Measurements from ENCODE around the gene CORIN.
"Not testable (repeated sequence)": the region's sequence is repeated elsewhere in the genome, so short reads cannot be mapped to it uniquely, and the experiment has no call there.

Gene CORIN

DNA sequence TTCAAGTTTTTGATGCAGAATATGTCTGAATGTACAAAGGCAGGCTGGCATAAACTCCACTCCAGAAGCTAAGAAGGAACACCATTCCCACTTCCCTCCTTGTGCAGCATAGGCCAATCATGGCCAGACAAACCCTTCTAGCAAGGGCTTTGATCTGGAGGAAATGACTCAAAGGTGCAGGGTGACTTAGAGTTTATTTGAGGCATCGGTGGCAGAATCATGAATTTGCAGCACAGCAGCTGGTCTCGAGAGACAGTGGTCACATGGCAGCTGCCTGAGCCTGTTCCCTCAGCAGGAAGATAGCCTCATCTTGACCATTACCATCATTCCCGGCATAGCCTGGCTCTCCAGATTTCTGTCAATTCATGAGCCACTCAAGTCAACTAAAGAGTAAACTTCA is 198.3 kb downstream of the CORIN start:
- no peak for DNase-seq

DNA sequence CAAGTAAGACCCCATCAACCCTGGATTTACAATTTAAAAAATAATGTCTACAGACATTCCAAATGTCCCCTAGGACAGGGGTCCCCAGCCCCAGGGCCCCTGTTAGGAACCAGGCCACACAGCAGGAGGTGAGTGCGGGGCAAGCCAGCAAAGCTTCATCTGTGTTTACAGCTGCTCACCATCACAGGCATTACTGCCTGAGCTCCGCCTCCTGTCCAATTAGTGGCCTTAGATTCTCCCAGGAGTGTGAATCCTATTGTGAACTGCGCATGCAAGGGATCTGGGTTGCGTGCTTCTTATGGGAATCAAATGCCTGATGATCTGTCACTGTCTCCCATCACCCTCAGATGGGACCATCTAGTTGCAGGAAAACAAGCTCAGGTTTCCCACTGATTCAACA is 206.7 kb downstream of the CORIN start:
- no peak for DNase-seq

DNA sequence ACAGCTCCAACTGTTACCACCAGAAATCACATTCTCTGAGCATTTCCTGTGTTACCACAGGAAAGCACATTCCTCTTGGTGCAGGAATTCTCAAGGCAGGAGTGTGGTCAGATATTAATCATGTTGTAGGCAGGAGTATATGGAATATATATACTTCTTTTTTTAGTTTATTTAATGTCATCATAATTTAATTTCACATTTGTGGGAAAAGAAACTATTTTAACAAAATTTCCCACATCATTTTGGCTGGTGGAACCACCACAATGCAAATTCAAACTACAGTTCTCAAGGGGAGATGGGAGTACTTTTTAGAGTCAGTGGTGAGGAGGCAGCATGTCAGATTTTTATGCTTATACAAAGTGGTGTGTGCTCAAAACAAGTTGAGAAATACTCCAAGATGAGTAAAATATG is 213.8 kb downstream of the CORIN start:
- no peak for DNase-seq

DNA sequence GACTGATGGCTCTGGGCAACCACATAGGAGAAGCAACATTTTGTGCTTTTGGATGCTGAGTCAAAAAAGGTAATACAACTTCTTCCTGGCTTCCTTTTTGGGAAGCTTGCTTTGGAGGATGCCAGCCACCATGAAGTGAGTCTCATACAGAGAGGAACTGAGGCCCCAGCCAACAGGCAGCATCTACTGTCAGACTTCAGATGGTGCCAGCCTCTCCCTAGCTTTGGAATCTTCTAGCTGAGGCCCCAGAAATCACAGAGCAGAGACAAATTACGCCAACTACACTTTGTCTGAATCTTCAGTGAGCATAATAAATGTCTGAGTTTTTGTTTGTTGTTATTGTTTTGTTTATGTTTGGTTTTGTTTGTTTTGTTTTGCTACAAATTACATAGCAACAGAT is 216.7 kb downstream of the CORIN start:
- no peak for DNase-seq

DNA sequence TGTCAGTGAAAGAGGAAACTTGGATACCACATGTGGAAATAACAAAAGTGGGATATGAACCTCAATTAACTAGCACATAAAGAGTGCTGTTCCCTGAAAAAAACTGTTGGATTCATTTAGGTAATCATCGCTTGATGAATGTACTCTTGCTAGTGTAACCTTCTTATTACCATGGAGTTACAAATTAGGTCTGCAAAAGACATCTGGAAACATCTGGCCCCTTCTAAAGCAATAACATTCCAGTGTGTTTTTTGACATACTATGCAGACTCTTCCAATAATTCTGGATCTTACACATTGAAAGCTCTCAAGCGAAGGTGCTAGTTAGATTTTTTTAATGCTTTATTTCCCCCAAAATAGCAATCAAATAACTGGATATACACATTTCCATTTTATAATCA is 218.2 kb downstream of the CORIN start:
- no peak for DNase-seq

DNA sequence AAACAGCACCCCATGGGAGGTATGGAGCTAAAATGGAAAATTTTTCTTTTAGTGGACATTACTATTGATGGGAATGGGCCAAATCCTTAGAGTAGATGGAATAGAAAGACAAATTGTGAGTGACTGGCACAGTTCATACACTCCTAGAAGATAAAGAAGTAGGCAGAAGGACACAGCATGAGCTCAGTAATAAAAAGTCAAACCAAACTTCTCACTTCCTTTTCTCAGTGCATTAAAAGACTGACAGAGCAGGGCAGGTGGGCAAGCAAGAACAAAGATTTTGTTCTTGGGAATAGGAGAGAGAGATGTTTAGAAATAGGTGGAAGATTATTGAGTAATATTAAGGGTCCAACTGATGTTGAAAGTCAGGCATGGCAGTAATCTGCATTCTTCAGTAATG is 220.3 kb downstream of the CORIN start:
- no peak for DNase-seq

DNA sequence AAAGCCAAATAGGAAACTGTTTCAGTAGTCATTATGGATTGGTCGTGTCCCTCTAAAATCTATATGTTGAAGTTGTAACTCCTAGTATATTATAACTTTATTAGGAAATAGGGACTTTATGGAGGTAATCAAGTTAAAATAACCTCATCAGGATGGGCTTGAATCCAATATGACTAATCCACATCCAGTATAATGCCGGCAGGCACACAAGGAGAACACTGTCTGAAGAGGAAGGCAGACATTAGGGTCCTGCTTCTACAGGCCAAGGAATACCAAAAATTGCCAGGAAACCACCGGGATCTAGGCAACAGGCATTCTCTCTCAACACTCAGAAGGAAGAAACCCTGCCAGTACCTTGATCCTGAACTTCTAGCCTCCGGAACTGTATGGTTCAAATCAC is 222.5 kb downstream of the CORIN start:
- no peak for DNase-seq

DNA sequence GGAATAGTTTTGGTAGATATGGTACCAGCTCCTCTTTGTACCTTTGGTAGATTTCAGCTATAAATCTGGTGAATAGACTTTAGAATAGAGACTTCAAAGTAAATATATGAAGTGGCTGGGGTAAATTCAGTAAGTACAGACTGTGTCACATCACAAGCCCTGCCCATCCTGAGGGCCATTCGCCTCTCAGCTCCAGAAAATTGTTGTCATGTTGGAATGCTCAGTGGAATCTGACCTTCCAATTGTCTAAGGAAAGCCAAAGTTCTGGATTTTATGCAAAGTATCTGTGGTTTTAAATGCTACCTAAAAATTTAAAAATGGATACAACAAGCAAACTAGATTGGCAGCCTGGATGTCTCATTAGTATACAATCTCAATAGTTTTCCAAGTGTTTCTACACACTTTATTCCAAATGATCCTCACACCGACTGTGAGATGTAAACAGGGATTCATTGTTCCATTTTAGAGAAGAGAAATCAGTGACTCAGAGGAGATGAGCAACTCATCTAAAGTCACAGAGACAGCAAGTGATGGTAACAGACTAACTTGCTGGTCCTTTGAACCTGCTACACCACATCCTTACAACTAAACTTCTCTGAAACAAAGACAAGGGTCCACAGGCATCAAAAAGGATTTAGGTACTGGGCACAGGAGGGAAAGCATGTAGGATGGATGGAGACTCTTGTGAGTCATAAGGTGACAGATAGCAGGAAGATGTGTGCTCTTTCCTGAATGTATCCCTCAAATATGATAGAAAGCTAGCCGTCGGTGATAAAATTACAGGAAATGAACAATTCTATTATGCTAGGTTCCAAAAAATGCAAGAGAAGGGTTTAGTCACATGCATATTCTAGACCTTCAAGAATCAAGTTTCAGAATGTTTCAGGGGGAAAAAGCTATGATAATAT is 225.5 kb downstream of the CORIN start:
- DNase-seq: no peak

DNA sequence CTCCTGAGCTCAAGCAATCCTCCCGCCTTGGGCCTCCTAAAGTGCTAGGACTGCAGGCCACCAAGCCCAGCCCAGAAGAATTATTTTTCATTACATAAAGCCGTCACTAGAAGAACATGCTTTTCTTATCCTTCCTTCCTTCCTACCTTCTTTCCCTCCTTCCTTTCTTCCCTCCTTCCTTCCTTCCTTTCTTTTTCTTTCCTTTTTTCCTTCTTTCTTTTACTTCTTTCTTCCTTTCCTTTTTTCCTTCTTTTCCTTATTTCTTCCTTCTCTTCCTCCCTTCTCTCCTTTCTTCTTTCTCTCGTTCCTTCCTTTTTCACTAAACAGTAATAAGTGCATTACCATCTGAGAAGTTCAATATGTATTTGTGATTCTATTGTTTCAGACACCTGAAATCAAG is 231.4 kb downstream of the CORIN start:
- no peak for DNase-seq

DNA sequence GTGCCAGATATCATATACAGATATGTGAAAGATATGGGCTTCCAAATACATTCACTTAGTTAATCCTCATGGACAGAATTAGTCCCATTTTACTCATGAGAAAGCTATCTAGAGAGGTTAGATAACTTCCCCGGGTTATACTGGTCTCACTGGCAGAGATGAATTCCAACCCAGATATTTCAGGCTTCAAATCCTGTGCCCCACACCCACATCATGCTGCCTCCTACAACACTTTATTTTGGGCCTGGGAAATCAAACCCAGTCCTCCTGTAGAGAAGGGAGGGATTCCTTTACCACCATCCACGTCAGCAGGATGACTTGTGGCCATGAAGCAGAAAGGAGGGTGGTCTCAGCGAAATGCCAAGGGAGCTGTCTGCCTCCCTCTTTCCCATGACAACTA is 239.0 kb downstream of the CORIN start:
- DNase-seq: no peak

DNA sequence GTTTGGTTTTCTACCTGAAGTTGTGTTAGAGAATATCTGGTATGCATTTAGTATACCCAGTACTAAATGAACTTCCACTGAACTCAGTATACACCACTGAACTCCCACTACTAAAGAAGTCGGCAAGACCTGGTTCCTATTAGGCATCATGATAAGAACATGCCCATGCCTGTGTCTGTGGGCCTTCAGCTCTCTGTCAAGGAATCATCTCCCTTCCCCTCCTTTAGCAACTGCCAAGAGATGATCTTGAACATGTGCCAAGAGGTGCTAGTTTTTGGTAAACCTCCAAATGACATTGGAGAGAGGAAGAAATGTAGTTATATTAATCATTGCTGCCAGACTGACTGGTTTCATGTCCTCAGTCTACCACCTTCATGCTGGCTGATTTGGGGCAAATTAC is 239.5 kb downstream of the CORIN start:
- DNase-seq: no peak

DNA sequence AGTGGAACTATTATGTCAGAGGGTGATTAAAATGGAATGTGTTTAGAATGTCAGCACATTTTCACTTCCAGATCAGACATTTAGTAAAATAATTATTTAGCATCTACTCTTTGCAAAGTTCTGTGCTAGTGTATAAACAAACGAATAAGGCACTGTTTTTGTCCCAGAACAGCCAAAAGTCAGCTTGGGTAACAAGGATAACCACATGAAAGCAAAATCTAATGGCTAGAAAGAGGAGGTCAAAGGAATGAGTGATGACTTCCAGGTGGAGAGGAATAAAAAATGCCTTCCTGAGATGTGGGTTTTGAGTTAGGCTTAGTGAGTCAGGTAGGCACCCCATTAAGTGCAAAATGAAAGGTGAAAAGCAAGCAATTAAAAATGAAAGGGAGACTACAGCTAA is 240.2 kb downstream of the CORIN start:
- DNase-seq: no peak

DNA sequence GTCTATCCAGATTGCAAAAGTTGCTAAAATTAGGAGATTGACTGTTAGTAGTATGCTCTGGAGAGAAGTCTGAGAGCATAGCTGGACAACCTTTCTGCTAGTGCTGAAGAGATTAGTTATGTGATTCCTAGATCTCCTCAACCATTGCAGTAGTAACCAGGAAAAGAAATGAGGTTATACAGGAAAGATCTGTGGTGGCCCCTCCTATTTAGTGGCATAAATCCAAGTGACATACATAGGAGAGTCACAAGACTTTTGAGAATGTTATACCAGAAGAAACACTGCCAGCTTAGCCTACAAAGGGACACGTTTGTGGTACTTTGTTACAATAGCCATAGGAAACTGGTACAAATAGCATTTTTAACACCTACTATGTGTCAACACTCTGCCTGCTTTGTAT is 247.5 kb downstream of the CORIN start:
- DNase-seq: no peak

DNA sequence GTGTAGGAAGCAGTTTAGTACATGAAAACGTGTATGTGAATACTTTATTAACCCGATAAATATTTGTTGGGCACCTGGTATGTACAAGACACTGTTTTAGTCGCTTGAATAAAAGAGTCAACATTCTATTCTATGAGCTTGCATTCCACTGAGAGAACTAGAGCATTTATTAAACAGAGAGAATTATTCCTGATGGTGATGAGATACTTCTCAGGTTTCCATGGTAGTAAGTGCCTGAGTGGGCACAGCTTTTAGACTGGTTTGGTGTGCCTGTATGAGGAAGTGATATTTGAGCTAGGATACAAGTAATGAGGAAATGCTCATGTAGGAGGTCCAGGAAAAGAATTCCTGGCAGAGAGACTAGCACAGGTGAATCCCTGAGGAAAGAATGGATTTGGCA is 258.6 kb downstream of the CORIN start:
- DNase-seq: no peak

DNA sequence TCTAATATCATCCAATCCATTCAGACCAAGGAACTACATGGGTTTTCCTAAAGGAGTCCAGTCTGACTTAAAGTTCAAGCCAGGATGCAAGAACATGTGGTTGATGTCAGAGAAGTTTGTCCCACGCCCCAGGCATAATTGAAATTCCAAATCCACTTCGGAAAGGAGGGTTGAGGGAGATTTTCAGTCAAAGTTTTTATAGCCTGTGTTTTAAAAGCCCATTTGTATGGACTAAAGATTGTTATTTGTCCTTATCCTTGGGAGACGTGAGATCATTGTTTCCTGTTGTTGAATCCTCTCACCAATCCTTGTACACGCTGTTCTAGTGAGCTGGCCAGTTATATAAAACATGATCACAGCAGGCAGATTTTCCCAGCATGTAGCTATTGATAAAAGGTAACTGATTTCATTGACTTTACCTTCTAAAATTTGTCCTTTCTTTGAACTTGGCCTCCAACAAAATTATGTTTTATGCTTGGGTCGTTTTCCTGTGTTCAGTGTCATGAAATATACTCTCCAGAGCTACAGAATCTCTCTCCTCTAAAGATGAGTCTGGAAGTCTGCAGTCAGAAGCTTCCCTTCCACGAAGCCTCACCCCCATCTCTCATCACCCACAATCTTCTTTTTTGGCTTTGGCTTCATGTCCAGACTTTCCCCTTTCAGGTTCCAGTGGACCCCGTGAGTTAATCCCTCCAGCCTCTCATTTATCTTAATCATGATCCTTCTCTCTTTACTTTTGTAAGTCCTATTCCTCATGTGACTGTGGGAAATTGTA is 259.9 kb downstream of the CORIN start:
- no peak for DNase-seq

DNA sequence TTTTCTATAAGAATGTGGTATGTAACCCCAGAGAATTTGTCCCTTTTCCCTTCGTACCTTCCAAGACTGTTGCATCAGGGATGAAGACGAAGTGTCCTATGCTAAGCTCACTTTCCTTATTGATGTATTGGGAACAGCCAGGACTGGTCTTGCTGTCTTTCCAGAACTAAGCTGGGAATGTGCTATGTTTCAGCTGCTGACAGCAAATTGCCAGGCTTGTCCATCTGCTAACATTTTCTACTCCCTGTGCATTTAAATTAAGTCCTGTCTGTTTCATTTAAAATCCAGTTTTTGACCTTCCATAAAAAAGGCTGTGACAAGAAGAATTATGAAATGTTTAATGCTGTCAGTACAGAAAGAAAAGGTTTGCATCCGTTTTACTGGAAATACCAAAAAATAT is 264.9 kb downstream of the CORIN start:
- no peak for DNase-seq

DNA sequence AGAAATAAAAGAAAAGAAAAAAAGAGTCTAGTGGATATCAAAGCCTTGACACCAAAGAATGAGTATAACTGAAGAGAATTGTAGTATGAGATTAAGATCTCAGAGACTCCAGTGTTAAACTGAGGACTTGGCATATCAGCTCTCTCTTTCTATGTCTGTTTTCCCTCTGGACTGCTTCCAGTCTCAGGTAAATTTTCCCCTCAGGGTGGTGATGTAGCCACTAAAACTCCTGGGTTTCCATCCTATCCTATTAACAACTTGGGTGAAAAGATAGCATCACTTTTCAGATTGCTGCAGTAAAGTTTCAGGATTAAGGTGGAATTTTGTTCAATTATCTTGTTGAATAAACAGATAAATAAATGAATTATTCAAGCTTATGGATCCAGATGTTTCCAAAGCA is 267.1 kb downstream of the CORIN start:
- DNase-seq: no peak

DNA sequence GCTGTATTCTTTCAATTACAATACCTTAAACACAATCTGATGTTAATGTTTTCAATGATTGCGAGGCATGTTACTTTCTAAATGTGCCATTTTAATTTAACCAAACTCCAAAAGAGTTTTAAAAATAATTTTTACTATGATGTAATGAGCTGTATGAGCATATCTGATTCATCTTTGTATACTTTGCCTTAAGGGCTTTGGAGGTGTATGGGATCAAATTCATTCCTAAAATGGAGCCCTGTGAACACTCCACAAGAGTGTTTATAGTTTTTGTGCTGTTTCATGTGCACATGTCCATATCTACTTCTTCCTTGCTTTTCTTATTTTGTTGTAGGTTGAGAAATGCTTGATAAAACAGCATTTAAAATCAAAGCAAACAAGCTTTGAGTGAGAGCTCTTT is 270.4 kb downstream of the CORIN start:
- DNase-seq: no peak

DNA sequence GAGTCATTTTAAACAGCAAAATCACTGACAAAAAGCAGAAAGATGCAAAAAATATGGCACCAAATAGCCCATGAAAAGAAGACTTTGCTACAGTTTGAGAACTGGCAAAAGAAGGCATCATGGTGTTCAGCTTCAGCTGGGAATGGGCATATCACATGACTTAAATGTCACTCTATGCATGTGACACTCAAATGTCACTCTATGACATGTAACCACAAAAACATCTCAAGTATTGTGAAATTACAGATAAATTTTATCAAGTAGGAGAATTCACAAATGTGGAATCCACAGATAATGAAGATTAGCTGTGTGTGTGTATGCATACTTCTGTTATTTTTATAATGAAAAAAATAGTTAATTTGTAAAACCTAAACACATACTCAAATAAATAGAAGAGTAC is 270.9 kb downstream of the CORIN start:
- DNase-seq: no peak

DNA sequence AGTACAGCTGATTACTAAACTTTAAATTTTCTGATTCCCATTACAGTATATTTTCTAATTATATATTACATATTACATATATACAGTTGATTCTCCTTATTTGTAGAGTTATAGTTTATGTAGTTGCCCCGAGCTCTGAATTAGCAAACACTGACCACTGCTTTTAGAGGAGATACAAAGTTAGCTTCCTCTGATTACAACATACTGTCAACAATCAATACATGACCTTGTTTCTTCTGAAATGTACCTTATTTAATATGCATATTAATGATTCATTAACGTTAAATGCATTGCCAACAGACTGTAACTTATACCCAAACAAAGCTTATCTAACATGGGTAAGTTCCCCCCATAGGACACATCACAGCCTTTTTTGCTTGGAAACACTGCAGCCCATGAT is 271.3 kb downstream of the CORIN start:
- no peak for DNase-seq

DNA sequence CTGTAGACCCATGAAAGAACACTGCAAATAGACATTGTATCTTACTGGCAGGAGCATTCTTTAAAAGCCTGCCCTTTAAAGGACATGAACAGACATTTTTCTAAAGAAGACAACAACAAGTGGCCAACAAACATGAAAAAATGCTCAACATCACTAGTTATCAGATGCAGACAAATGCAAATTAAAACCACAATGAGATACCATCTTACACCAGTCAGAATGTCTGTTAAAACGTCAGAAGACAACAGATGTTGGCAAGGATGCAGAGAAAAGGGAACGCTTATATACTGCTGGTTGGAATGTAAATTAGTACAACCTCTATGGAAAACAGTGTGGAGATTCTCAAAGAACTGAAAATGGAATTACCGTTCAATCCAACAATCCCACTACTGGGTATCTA is 275.6 kb downstream of the CORIN start:
- no peak for DNase-seq

DNA sequence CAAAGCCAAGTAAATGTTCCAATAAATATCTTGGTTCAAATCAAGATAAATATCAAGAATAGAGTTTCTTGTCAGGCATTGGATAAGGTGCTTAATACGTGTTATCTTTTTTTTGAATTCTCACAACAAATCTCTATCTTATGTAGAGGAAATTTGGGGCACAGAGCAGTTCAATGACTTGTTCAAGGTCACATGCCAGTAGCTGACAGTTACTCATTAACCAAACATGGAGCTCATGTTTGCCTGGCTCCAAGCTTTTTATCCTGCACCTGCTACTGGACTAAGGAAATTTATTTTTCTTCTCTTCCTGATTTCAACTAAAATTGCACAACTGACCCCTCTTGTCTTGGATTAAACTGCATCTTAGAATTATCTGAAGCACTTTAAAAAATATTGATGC is 276.5 kb downstream of the CORIN start:
- no peak for DNase-seq

DNA sequence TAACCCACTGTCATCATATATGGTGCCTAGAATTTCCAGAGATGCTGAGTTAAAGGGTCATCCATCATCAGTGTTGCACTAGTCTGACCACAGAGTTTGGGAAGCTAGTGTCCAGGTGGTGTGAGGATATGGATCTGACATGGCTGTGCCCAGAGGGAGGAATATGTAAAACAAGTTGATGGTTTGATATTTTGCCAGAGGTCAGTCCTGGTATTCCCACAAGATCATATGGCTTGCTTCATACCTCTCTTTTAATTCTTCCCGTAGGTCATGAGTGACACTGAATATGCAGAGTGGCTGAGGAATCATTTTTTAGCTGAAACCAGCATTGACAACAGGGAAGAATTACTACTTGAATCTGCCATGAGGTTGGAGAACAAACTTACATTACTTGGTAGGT is 277.2 kb downstream of the CORIN start:
- DNase-seq: no peak

DNA sequence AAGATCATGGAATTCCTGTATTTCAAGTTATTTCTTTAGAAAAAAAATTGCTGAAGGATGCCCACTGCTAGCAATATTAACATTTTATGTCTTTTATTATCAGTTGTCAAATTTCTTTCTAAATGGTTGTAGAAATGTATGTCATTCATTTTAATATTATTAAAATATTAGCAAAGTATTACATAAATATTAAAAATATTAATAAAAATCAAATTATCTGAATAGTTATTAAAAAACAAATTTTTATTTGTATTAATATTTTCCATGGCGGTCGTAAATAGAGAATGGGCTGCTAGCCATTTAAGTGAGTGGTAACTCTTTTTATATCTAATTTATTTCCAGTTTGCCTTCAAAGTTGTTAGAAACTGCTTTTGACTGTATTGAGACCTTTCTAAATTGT is 280.6 kb downstream of the CORIN start:
- no peak for DNase-seq

DNA sequence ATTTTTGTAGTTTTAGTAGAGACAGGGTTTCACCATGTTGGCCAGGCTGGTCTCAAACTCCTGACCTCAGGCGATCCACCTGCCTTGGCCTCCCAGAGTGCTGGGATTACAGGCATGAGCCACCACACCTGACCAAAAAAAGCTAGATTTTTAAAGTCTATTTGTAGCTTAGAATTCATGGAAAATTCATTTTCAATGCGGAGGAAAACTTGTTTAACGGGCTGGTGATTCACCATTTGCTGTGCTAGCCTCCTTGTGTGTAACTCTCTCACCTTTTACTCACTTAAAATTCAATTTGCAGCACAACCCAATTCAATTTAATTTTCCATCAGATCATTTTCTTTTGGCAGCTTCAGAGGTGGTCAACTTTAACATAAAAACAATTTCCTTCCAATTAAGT is 281.9 kb downstream of the CORIN start:
- not testable (repeated sequence) for DNase-seq
